ENCODE results near the gene RFK. TPM values are rescaled to one million over a fixed set of nuclear protein-coding genes. Genes with fewer than 3 reads are reported as not detected.
A peak's percentile ranks its signal among the peaks of the same experiment; 100 is the strongest.

RFK gene
- total and polyA plus RNA-seq, 2 experiments from 2014 or later, result 32.0 to 46.6 TPM

- no peak for DNase-seq (ENCODE audit: low spot score)
- H3K36me3 ChIP-seq (replicated peaks; ENCODE audit: insufficient read depth, low read depth), result no peaks in the 10 kb centered on the region
- H3K9me2 ChIP-seq (replicated peaks; ENCODE audit: insufficient read depth), result no peaks in the 10 kb centered on the region
- WGBS (ENCODE audit: low lambda C conversion rate, missing lambda C conversion rate), result 22% methylated on average over 1 of the region's 1 CpG
- no peaks in the 10 kb centered on the region for H4K20me1 ChIP-seq (ENCODE audit: insufficient read depth, poor library complexity, severe bottlenecking)
- no peak overlapping the region for H2AFZ ChIP-seq
- no peak overlapping the region for H3K27ac ChIP-seq
- H3K4me2 ChIP-seq, result no peak overlapping the region
- TF ChIP-seq EZH2phosphoT487 (IDR thresholded peaks at IDR 0.05; ENCODE audit: low read depth, severe bottlenecking, unreplicated experiment) (no peak), EZH2 (IDR thresholded peaks at IDR 0.05; ENCODE audit: borderline replicate concordance) (no peak), CTCF (IDR thresholded peaks at IDR 0.05; ENCODE audit: poor library complexity) (no peak)
- no peaks in the 10 kb centered on the region for H3K79me2 ChIP-seq
- H3K9me3 ChIP-seq (ENCODE audit: low read depth), result no peaks in the 10 kb centered on the region
- no peaks in the 10 kb centered on the region for H3K4me1 ChIP-seq (ENCODE audit: insufficient read depth)
- no peaks in the 10 kb centered on the region for H3K27me3 ChIP-seq
- H3K4me3 ChIP-seq, result no peak overlapping the region
These were observed 10.2 kb upstream of the RFK start for GRCh38 chr9:76404401-76404800.

GRCh38 chr9:76403352-76403751, 9.1 kb upstream of the RFK start:
- H4K20me1 ChIP-seq (ENCODE audit: insufficient read depth, poor library complexity, severe bottlenecking), result no peaks in the 10 kb centered on the region
- H2AFZ ChIP-seq, result peak overlapping the region; percentile 24
- H3K27ac ChIP-seq, result peak overlapping the region; percentile 51
- TF ChIP-seq CTCF (IDR thresholded peaks at IDR 0.05; ENCODE audit: poor library complexity) (peak; percentile 60), EZH2 (IDR thresholded peaks at IDR 0.05; ENCODE audit: borderline replicate concordance) (no peak), EZH2phosphoT487 (IDR thresholded peaks at IDR 0.05; ENCODE audit: low read depth, severe bottlenecking, unreplicated experiment) (no peak)
- no peaks in the 10 kb centered on the region for H3K79me2 ChIP-seq
- no peak overlapping the region for H3K4me3 ChIP-seq
- no peaks in the 10 kb centered on the region for H3K4me1 ChIP-seq (ENCODE audit: insufficient read depth)
- H3K27me3 ChIP-seq, result no peaks in the 10 kb centered on the region
- 27% methylated on average over 2 of the region's 2 CpGs for WGBS (ENCODE audit: low lambda C conversion rate, missing lambda C conversion rate)
- peak; percentile 44 for DNase-seq (ENCODE audit: low spot score)
- H3K36me3 ChIP-seq (replicated peaks; ENCODE audit: insufficient read depth, low read depth), result no peaks in the 10 kb centered on the region
- peak overlapping the region; percentile 65 for H3K4me2 ChIP-seq
- no peaks in the 10 kb centered on the region for H3K9me2 ChIP-seq (replicated peaks; ENCODE audit: insufficient read depth)
- H3K9me3 ChIP-seq (ENCODE audit: low read depth), result no peaks in the 10 kb centered on the region

DNA sequence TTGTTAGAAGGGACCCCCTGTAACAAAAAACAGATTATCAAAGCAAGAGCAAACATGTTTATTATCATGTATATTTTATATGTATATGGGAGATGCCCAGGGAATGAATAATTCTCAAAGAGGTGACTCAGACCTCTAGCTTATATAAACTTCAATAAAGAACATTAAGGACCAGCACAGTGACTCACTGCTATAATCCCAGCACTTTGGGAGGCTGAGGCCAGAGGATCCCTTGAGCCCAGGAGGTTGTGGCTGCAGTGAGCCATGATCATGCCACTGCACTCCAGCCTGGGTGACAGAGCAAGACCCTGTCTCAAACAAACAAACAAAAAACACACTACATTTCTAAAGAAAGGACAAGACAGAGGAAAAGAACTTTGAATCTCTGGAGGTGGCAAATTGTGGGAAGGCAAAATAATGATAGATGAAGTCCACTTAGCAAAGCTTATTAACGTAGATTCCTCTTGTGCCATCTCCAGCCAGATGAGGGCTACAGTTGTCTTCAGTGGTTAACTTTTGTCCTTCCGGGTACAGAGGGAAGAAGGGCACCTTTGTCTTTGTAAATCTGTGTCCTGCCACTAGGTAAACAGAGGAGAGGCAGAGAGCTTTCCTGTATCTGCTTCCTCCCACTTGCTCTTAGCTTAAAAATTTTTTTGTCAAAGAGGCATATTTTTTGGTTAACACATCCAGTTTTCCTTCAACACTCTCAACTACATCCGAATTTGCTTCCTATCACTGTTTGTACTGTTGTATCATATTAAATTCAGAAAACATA, 7.5 kb upstream of the RFK start:
- no peaks in the 10 kb centered on the region for H3K4me1 ChIP-seq (ENCODE audit: insufficient read depth)
- no peaks in the 10 kb centered on the region for H3K9me3 ChIP-seq (ENCODE audit: low read depth)
- no peak for DNase-seq (ENCODE audit: low spot score)
- H3K36me3 ChIP-seq (replicated peaks; ENCODE audit: insufficient read depth, low read depth), result no peaks in the 10 kb centered on the region
- no peak overlapping the region for H3K4me2 ChIP-seq
- H3K27ac ChIP-seq, result peak overlapping the region; percentile 41
- H2AFZ ChIP-seq, result no peak overlapping the region
- H3K27me3 ChIP-seq, result no peaks in the 10 kb centered on the region
- WGBS (ENCODE audit: low lambda C conversion rate, missing lambda C conversion rate), result 69% methylated on average over 3 of the region's 3 CpGs
- H3K79me2 ChIP-seq, result no peaks in the 10 kb centered on the region
- TF ChIP-seq EZH2phosphoT487 (IDR thresholded peaks at IDR 0.05; ENCODE audit: low read depth, severe bottlenecking, unreplicated experiment) (no peak), EZH2 (IDR thresholded peaks at IDR 0.05; ENCODE audit: borderline replicate concordance) (no peak), CTCF (IDR thresholded peaks at IDR 0.05; ENCODE audit: poor library complexity) (no peak)
- no peaks in the 10 kb centered on the region for H3K9me2 ChIP-seq (replicated peaks; ENCODE audit: insufficient read depth)
- no peaks in the 10 kb centered on the region for H4K20me1 ChIP-seq (ENCODE audit: insufficient read depth, poor library complexity, severe bottlenecking)
- no peak overlapping the region for H3K4me3 ChIP-seq
